ENCODE data around the gene PRKAA1.

DNA sequence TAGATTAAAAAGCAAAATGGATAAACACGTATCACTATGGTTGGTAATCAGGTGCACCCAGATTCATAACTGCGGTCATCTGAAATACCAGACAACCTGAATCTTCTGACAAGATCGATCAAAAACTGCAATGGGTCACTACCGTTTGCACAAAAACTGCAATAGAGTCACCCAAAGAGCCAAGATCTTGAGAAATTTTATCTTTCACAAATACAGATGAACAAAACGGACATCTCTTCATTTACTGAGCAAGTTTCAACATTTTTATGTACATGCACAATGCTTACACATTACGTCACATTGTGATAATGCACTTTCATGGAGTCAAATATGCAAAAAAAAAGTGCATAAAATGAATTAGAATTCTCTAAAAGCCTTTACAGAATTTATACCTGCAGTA lies 18.6 kb downstream of the PRKAA1 start:
- TF ChIP-seq CTCF (conservative IDR thresholded peaks at IDR 0.05; ENCODE audit: low read length) (no peak), EZH2phosphoT487 (IDR thresholded peaks at IDR 0.05; ENCODE audit: borderline replicate concordance) (no peak)

Data from Loucy (cell line).